Right lobe of liver (tissue), 6 donors: Measurements from ENCODE around the gene NDUFS7. TPM values are rescaled to one million over a fixed set of nuclear protein-coding genes. Genes with fewer than 3 reads are reported as not detected.
A peak's percentile ranks its signal among the peaks of the same experiment; 100 is the strongest.

Experiments
- ATAC-seq, 4 donors: fragments of 200-7000 bp; cut with Tn5 transposase; one replicate each; pipeline ENCODE4 v1.9.1; 2020; ENCODE audit warnings: mild to moderate bottlenecking in 4 of 4, moderate library complexity in 4 of 4
- DNase-seq, 3 donors: peaks; one replicate each; pipeline ENCODE4 v3.0.0-alpha.2; 2020
- H3K27ac ChIP-seq, 3 donors: fragments of 200-600 bp; one replicate each; pipeline ENCODE4 v1.8.0; 2022
- H3K27me3 ChIP-seq, 2 donors: fragments of 200-600 bp; one replicate each; pipeline ENCODE4 v1.8.0; 2022
- H3K36me3 ChIP-seq, 4 donors: fragments of 200-600 bp; sonication (generic) in 1 of 4; one replicate each; pipeline versions ENCODE4 v1.5.1 to v1.8.0; 2017 to 2022; ENCODE audit warnings: control low read depth in 1 of 4
- H3K4me1 ChIP-seq, 4 donors: fragments of 200-600 bp; sonication (generic) in 1 of 4; one replicate each; pipeline versions ENCODE4 v1.5.1 to v1.8.0; 2017 to 2022; ENCODE audit warnings: control low read depth in 1 of 4
- H3K4me3 ChIP-seq, 3 donors: fragments of 200-600 bp; one replicate each; pipeline ENCODE4 v1.8.0; 2022
- H3K9me3 ChIP-seq, 4 donors: fragments of 200-600 bp; sonication (generic) in 1 of 4; one replicate each; pipeline versions ENCODE4 v1.5.1 to v1.8.0; 2017 to 2022; ENCODE audit warnings: control low read depth in 1 of 4
- POLR2A ChIP-seq: fragments of 450-650 bp; IDR thresholded peaks from one replicate; pipeline ENCODE4 v1.6.1; 2017; ENCODE audit warnings: antibody characterized with exemption, mild to moderate bottlenecking
- WGBS: methylation state at CpG from one replicate; pipeline ENCODE4 v1.1.6; 2018; ENCODE audit warnings: low coverage, low lambda C conversion rate; ENCODE audit not compliant: insufficient coverage; ENCODE audit errors: missing lambda C conversion rate; 5-methylcytosine and 5-hydroxymethylcytosine counted together
- intact Hi-C, 2 donors: fragments of 100-400 bp; cut with DNase I; formaldehyde crosslinking; loops; one replicate each; pipeline versions ENCODE4 v1.11.2 to v1.14.1; 2022
- total RNA-seq, 6 experiments: library from RNA; depleted of rRNA in 2 of 6; stranded (reverse); fragments of >200 nt in 2 of 6; fragmentation: NEBNext Ultra II Directional in 3 of 6; extraction: Animal tissue kit (Norgen Biotek cat#: 25700) in 3 of 6; gene quantifications; one replicate each; pipeline versions ENCODE4 v1.1.0 to v1.2.4, GENCODE V29; 2016 to 2023
- TF ChIP-seq, protein P1 (sequence below), 4 donors: fragments of 200-600 bp in 3 of 4; fragments of 450-650 bp in 1 of 4; IDR thresholded peaks; one replicate each; pipeline versions ENCODE4 v1.5.1 to v1.8.0; 2016 to 2022; ENCODE audit warnings: antibody characterized with exemption in 4 of 4, mild to moderate bottlenecking in 2 of 4
- donor health status: DM: no; HTN: yes; CAD: no.
- donor health status: DM: no; HTN: no; CAD: no.
- donor health status: DM: no; HTN: no; CAD: no.
- donor health status: DM: no; HTN: yes; CAD: no.
- donor health status: DM: no; HTN: yes; CAD: no.

NDUFS7 gene
- total RNA-seq, 6 experiments from 2014 or later = 70.1 to 210 (median 85.0) TPM

DNA sequence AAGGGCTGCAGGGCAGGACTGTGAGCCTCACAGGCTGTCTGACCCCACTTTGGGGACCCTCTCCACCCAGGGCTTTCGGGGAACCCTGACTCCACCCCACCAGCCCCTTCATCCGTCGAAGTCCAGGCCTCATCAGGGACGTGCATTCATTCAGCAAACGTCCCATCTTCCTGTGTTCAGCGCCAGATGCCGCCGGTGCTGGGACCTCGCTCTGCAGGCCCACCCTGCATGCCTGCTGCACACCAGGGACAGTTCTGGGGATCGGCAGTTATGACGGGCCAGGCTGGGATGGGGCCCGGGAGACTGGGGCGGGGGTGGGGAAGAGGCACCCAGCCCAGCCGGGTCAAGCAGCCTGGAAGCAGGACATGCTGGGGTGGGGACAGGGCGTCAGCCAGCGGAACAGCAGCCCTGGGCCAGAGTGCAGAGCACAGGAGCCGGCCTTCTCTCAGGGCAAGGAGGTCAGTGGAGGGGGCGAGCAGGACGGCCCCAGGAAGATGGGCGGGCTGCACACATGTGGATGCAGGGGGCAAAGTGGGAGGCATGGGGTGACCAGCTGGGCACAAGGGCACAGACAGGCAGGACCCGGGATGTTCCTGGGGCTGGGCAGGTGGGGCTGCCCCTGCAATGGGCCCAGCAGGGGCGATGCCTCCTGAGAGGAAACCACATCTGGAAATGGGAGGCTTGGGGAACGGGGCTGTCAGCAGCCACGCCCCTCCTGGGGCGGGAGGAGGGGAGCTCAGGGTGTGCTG lies 12.5 kb downstream of the NDUFS7 start:
- peak; percentile 13 to 49 (median 38) for ATAC-seq
- H3K27ac ChIP-seq = peak overlapping the region in 2 of 3 donors; percentile 65 to 66
- intact Hi-C loops = loop anchor here (5.0 to 10.0 kb wide), 2 partner anchors 111 to 119 kb away; partner anchors contain the start of genes EFNA2 (in 1 of the 2) and FAM174C (in 1 of the 2)

DNA sequence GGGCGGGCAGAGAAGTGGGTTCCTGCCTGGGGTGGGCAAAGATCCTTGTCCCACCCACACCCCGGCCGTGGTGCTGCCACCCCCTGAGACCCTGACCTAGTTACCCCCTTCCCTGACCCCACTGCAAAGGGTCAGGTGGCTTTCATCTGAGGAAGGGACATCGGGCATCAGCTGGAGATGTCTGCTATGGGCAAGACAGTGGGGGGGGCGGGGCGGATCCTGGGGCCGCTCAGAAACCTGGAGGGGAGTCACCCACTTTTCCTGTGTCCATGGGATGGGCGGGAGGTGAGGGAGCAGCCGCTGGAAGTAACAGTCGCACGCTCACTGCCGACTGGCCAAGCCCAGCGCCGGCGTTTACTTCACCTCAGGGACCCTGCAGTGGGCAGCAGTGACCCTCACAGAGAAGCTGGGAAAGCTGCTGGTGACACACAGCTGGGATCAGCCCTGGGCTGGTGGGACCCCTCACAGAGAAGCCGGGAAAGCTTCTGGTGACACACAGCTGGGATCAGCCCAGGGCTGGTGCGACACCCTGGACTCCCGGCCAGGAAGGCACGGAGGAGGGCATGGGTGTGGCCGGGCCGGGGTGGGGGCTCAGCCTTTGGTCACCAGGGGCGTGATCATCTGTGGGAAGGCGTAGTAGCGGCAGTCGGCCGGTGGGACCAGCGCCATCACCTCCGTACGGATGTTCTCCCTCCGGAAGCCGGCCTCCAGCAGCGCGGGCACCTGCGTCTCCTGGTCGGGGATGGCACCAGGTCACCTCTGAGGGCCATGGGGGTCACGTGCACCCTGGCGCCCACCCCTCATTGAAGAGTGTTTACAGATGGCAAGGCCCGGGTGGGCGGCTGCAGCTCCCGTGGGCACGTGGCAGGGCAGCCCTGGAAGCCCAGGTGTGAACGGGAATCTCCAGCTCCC lies 13.3 kb downstream of the NDUFS7 start:
- peak overlapping the region in 2 of 3 donors; percentile 47 to 65 for H3K27ac ChIP-seq

More for the DNA sequence above, 12.5 kb downstream of the NDUFS7 start:
- H3K36me3 ChIP-seq = peaks cover 0 to 28% (median 13%) of the 10 kb centered on the region in 4 donors
- DNase-seq = peak in 2 of 3 donors; percentile 80 to 84
- 5% methylated on average over 7 of the region's 25 CpGs for WGBS
- no peak overlapping the region for H3K4me3 ChIP-seq
- TF ChIP-seq POLR2A = no peak
- TF ChIP-seq, protein P1, sequence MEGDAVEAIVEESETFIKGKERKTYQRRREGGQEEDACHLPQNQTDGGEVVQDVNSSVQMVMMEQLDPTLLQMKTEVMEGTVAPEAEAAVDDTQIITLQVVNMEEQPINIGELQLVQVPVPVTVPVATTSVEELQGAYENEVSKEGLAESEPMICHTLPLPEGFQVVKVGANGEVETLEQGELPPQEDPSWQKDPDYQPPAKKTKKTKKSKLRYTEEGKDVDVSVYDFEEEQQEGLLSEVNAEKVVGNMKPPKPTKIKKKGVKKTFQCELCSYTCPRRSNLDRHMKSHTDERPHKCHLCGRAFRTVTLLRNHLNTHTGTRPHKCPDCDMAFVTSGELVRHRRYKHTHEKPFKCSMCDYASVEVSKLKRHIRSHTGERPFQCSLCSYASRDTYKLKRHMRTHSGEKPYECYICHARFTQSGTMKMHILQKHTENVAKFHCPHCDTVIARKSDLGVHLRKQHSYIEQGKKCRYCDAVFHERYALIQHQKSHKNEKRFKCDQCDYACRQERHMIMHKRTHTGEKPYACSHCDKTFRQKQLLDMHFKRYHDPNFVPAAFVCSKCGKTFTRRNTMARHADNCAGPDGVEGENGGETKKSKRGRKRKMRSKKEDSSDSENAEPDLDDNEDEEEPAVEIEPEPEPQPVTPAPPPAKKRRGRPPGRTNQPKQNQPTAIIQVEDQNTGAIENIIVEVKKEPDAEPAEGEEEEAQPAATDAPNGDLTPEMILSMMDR (IDR thresholded peaks at IDR 0.05) = no peak
- H3K9me3 ChIP-seq = no peaks in the 10 kb centered on the region
- no peaks in the 10 kb centered on the region for H3K27me3 ChIP-seq
- H3K4me1 ChIP-seq = peaks cover 0 to 44% (median 22%) of the 10 kb centered on the region in 4 donors

GRCh38 chr19:1397838-1398237 lies 14.1 kb downstream of the NDUFS7 start:
- Histone ChIP-seq H3K27ac (no peak overlapping the region), H3K4me3 (no peak overlapping the region), H3K4me1 (peaks cover 0 to 44% (median 22%) of the 10 kb centered on the region in 4 donors), H3K36me3 (peaks cover 0 to 19% (median 9%) of the 10 kb centered on the region in 4 donors), H3K27me3 (no peaks in the 10 kb centered on the region), H3K9me3 (no peaks in the 10 kb centered on the region)
- intact Hi-C loops = loop anchor here (5.0 to 10.0 kb wide), 2 partner anchors 113 to 121 kb away; partner anchors contain the start of genes EFNA2 (in 1 of the 2) and FAM174C (in 1 of the 2)
- no peak for DNase-seq
- TF ChIP-seq POLR2A = no peak
- ATAC-seq = no peak
- 90% methylated on average over 4 of the region's 9 CpGs for WGBS

More for the DNA sequence above, 13.3 kb downstream of the NDUFS7 start:
- no peak for TF ChIP-seq POLR2A
- TF ChIP-seq, protein P1 (IDR thresholded peaks at IDR 0.05) = no peak
- no peak overlapping the region for H3K4me3 ChIP-seq
- DNase-seq = peak in 2 of 3 donors; percentile 56 to 79
- no peaks in the 10 kb centered on the region for H3K9me3 ChIP-seq
- 10% methylated on average over 2 of the region's 42 CpGs for WGBS
- peaks cover 0 to 44% (median 22%) of the 10 kb centered on the region in 4 donors for H3K4me1 ChIP-seq
- intact Hi-C loops = loop anchor here (5.0 to 10.0 kb wide), 2 partner anchors 112 to 120 kb away; partner anchors contain the start of genes EFNA2 (in 1 of the 2) and FAM174C (in 1 of the 2)
- no peaks in the 10 kb centered on the region for H3K27me3 ChIP-seq
- H3K36me3 ChIP-seq = peaks cover 0 to 24% (median 11%) of the 10 kb centered on the region in 4 donors
- ATAC-seq = peak in 2 of 4 donors; percentile 2 to 5

DNA sequence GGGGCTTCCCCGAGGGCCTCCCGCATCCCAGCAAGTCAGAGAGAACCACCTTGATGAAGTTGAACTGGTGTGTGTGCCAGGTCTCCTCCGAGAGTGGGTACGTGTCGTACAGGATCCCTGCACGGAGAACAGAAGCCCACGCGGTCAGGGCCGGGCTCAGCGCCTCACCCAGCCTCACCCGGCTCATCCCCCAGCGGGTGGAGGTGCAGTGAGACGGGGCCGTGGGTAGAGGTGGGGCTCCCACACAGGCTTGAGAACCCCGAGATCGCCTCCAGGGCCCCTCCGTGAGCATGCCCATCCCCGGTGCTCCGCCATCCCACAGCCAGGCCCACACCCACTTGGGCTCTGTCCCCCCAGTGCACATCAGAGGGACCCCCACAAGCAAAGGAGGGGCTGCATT lies 15.4 kb downstream of the NDUFS7 start:
- Histone ChIP-seq H3K9me3 (no peaks in the 10 kb centered on the region), H3K4me3 (no peak overlapping the region), H3K4me1 (peaks cover 0 to 44% (median 21%) of the 10 kb centered on the region in 4 donors), H3K36me3 (peaks cover 0 to 19% (median 7%) of the 10 kb centered on the region in 4 donors), H3K27ac (peak overlapping the region in 1 of 3 donors; percentile 89), H3K27me3 (no peaks in the 10 kb centered on the region)
- ATAC-seq (no peak), DNase-seq (peak in 1 of 3 donors; percentile 45)
- intact Hi-C loops = loop anchor here (5.0 to 10.0 kb wide), 2 partner anchors 114 to 122 kb away; partner anchors contain the start of genes EFNA2 (in 1 of the 2) and FAM174C (in 1 of the 2)
- no CpG with 5 or more reads among the region's 19 CpGs for WGBS
- no peak for TF ChIP-seq POLR2A
- TF ChIP-seq, protein P1 (IDR thresholded peaks at IDR 0.05) = no peak
